ENCODE data around the gene AGO4.

- TF ChIP-seq CTCF (IDR thresholded peaks at IDR 0.05) (no peak), POLR2AphosphoS5 (IDR thresholded peaks at IDR 0.05) (no peak), POLR2A (IDR thresholded peaks at IDR 0.05) (no peak), EP300 (IDR thresholded peaks at IDR 0.05) (no peak)
These were observed 56.2 kb downstream of the AGO4 start for GRCh38 chr1:35863881-35864625.

Data from sigmoid colon (tissue), 4 donors.